NCI-H1694 treated with DMSO at 0.1 percent for 48 hours (cell line): ENCODE data around the gene COLEC12.
A peak's percentile ranks its signal among the peaks of the same experiment; 100 is the strongest.

Experiments
- DNase-seq: peaks from one replicate; lab custom pipeline; 2025; lab: John Stamatoyannopoulos, UW

COLEC12 gene

GRCh38 chr18:362311-363290, 137.9 kb downstream of the COLEC12 start:
- DNase-seq = no peak

- peak; percentile 2 for DNase-seq
Measured at GRCh38 chr18:361941-362310, 138.6 kb downstream of the COLEC12 start.

- no peak for DNase-seq
Measured at GRCh38 chr18:361100-361732, 139.3 kb downstream of the COLEC12 start.

GRCh38 chr18:360676-361075, 139.8 kb downstream of the COLEC12 start:
- DNase-seq = no peak

- DNase-seq = no peak
Measured at GRCh38 chr18:356778-357177, 143.7 kb downstream of the COLEC12 start.

GRCh38 chr18:355678-356077, 144.8 kb downstream of the COLEC12 start:
- DNase-seq = no peak

GRCh38 chr18:354471-354870, 146.0 kb downstream of the COLEC12 start:
- DNase-seq = no peak

- DNase-seq = no peak
Measured at GRCh38 chr18:354003-354402, 146.5 kb downstream of the COLEC12 start.

- DNase-seq = no peak
Measured at GRCh38 chr18:352438-352837, 148.1 kb downstream of the COLEC12 start.

GRCh38 chr18:350953-351572, 149.4 kb downstream of the COLEC12 start:
- no peak for DNase-seq

- DNase-seq = no peak
Measured at GRCh38 chr18:346600-346999, 153.9 kb downstream of the COLEC12 start.

GRCh38 chr18:341102-341501, 159.4 kb downstream of the COLEC12 start:
- no peak for DNase-seq

- DNase-seq = no peak
Measured at GRCh38 chr18:340044-340443, 160.5 kb downstream of the COLEC12 start.

GRCh38 chr18:339200-339599, 161.3 kb downstream of the COLEC12 start:
- no peak for DNase-seq

GRCh38 chr18:336713-337112, 163.8 kb downstream of the COLEC12 start:
- DNase-seq = no peak

- DNase-seq = no peak
Measured at GRCh38 chr18:335733-336132, 164.8 kb downstream of the COLEC12 start.

- DNase-seq = no peak
Measured at GRCh38 chr18:334575-335132, 165.8 kb downstream of the COLEC12 start.

- no peak for DNase-seq
Measured at GRCh38 chr18:332721-333510, 167.6 kb downstream of the COLEC12 start.

GRCh38 chr18:332007-332406, 168.5 kb downstream of the COLEC12 start:
- DNase-seq = no peak

GRCh38 chr18:331221-331821, 169.2 kb downstream of the COLEC12 start:
- DNase-seq = no peak

GRCh38 chr18:328928-329327, 171.6 kb downstream of the COLEC12 start:
- no peak for DNase-seq
